ENCODE measurements around the gene SYNDIG1L. TPM values are rescaled to one million over a fixed set of nuclear protein-coding genes. Genes with fewer than 3 reads are reported as not detected.

The SYNDIG1L gene
- total RNA-seq, 4 donors from 2014 or later = 0.34 to 0.88 (median 0.49) TPM; not detected in 1

DNA sequence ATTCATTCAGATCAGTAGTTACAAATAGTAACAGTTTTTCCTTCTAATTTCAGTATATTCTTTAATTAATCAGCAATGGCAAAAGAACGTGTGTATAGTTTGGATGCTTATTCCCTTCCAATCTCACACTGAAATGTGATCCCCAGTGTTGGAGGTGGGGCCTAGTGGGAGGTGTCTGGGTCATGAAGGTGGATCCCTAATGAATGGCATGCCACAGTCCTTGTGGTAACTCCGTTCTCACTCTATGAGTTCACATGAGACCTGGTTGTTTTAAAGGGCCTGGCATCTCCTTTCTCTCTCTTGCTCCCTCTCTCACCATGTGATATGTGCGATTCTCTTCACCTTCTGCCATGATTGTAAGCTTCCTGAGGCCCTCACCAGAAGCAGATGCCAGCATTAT lies 18.9 kb upstream of the SYNDIG1L start:
- TF ChIP-seq, protein P1, sequence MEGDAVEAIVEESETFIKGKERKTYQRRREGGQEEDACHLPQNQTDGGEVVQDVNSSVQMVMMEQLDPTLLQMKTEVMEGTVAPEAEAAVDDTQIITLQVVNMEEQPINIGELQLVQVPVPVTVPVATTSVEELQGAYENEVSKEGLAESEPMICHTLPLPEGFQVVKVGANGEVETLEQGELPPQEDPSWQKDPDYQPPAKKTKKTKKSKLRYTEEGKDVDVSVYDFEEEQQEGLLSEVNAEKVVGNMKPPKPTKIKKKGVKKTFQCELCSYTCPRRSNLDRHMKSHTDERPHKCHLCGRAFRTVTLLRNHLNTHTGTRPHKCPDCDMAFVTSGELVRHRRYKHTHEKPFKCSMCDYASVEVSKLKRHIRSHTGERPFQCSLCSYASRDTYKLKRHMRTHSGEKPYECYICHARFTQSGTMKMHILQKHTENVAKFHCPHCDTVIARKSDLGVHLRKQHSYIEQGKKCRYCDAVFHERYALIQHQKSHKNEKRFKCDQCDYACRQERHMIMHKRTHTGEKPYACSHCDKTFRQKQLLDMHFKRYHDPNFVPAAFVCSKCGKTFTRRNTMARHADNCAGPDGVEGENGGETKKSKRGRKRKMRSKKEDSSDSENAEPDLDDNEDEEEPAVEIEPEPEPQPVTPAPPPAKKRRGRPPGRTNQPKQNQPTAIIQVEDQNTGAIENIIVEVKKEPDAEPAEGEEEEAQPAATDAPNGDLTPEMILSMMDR (IDR thresholded peaks at IDR 0.05; ENCODE audit: low read depth) = no peak

DNA sequence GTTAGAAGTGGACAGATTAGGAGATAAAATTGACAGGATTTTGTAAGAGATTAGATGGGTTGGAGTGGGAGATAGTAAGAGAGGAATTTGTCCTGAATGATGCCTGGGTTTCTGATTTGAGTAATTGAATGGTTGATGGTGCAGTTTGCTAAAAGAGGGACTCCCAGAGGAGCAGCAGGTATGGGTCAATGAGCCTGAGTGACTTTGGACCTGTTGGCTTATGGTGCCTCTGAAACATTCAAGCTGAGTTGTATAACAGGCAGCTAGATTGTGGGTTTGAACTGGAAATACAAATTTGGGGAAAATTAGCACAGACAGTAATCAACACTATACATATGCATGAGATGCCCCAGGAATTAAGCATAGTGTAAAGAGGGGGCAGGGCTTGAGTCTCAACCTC lies 16.7 kb upstream of the SYNDIG1L start:
- TF ChIP-seq, protein P1 (IDR thresholded peaks at IDR 0.05; ENCODE audit: low read depth) = no peak

DNA sequence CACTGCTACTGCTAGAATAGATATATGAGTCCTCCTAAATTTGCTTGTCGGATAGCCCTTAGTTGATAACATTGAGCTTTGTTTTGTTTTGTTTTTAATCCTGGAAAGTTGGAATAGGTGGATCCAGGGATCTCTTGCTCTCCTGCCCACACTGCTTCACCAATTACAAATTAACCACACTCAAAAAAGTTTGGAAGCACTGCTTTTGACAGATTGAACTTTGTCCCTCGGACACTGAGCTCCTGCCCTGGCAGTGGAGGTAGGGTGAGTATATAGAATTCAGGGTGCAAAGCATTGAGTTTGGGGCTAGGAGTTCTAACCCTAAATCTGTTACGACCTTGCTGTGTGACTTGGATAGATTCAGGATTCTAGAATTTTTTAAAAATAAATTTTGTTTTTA lies 15.1 kb upstream of the SYNDIG1L start:
- TF ChIP-seq, protein P1 (IDR thresholded peaks at IDR 0.05; ENCODE audit: low read depth) = no peak

DNA sequence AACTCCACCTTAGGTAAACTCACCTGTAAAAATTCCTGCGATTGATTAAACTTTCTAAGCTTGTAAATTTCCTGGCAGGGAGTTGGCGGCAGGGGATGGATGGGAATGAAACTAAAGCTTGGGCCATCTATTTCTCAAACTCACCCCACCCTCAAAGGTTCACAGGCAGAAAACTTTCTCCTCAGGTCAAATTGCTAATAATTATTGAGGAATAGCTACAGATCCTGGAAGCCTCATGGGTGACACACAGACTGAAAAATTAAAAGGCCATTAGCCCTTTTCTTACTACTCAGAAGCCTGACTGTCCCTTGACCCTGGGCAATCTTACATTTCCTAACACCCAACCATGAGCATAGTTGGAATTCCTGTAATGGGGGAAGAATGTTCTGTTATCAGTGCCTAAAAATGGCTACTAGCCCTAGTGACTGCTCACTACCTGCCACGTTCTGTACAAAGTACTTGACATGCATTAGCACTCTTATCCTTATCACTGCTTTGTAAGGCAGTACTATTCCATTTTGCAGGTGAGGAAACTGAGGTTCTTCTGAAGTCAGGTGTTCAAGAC lies 12.4 kb upstream of the SYNDIG1L start:
- TF ChIP-seq, protein P1 (IDR thresholded peaks at IDR 0.05; ENCODE audit: low read depth) = no peak

DNA sequence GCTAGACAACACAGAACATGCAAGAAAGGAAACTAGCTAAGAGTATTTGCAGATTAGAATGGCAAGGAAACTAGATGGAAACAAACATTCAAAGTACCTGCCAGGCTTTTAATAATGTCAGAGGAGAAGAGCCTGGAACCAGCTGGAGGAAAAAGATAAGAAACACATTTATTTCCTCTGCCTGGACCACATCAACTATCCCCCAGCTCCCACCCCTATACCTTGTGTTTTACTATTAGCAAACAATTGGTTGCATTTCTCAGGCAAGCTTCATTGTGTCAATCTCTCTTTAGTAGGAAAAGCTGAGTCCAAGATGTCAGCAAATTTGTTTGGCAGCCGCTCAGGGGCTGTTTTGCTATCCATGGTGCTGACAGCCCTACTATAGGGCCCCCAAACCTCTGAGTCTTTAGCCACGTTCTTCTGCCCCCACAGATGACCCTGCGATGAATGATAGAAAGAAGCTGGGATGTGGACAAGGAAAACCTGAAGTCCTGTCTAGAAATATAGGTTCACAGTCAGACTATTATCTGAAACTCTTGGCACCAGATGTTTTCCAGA lies 11.6 kb upstream of the SYNDIG1L start:
- TF ChIP-seq, protein P1 (IDR thresholded peaks at IDR 0.05; ENCODE audit: low read depth) = no peak

DNA sequence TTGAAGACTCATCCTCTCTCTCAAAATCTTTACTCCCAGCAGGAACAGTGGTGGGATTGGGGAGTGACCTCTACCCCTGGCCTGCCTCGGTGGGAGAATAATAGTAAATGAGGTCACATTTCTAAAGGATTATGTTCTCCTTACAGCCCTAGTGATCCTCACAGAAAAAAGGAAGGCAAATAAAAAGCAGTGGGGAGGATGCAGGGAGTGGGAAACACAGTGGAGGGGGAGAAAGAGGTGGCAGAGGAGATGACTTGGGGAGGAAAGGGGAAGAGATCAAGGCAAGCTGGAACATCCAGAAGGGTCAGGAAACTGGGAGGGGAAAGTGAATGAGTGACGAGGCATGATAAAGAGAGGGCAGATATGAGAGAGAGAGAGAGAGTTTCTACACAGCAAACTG lies 8.3 kb upstream of the SYNDIG1L start:
- TF ChIP-seq, protein P1 (IDR thresholded peaks at IDR 0.05; ENCODE audit: low read depth) = no peak

DNA sequence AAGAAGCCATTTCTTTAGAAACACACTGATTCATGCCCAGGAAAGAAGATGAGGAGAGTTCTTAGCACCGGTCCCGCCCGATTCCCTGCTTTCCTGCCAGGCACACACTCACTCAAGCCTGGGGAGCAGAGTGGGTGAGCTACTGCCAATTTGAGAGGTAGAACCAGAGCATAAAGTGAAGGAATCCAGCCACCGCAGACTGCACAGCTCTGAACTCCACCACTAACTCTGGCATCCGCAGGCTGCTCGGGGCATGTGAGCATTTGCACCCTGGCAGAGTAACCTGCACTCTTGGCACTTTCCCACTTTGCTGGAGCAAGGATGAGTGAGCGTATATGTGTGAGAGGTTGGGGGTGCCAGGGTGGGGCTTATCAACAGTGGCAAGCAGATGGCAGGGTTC lies 4.0 kb upstream of the SYNDIG1L start:
- TF ChIP-seq, protein P1 (IDR thresholded peaks at IDR 0.05; ENCODE audit: low read depth) = no peak
